EH (cell line): Measurements from ENCODE around the gene SSBP3.
A peak's percentile ranks its signal among the peaks of the same experiment; 100 is the strongest.

Experiments
- DNase-seq: peaks from one replicate; pipeline ENCODE4 v3.0.0-alpha.2; 2015; ENCODE audit warnings: low read depth

Gene SSBP3

DNA sequence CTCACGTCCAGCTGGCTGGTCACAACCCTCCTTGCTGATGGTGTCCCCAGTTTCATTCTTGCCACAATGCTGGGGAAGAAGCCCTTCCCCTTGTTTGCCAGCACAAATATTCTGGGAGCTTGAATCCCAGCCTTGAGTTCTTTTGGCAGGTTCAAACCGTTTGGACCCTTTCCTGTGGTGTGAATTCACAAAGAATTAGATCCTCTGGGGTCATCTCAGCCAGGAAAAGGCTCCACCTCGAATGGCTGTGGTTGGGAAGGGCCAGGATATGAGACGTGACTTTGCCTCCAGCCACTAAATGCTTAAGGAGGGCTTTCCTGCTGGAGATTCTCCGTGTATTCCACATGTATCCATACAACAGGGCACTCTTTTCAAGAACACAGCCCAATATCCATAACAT is 139.3 kb downstream of the SSBP3 start:
- DNase-seq = no peak

DNA sequence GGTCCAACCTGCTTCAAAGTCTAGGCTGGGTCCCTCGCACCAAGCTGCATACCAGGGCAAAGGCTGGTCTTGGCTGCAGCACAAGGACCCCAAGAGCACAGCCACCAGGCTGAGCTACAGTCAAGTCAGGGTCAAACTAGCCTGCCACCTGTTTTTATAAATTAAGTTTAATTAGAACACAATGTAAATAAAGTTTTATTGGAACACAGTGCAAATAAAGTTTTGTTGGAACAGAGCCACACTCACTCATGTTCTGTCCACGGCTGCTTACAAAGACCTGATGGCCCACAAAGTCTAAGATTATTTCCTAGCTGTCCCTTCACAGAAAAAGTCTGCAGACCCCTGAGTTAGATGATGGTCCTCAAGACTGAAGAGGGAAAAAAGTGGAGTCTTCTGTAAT is 140.0 kb downstream of the SSBP3 start:
- DNase-seq = no peak

DNA sequence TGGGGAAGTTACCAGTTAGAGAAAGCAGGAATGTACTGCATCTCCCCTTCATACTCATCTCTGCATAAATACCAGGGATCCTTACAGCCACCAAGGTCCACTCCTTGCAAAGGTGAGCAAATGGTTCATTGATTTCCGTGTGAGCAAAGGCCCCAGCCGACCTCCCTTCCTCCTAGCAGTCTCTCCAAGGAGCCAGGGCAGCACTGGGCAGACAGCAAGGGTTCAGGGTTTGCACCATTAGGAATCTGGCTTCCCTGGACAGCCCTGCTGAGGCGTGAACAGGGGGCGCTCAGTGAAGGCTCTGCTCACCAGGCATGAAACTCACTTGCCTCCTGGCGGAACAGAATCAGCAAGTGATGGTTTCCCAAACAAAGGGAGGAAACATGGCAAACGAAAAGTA is 140.5 kb downstream of the SSBP3 start:
- DNase-seq = no peak

DNA sequence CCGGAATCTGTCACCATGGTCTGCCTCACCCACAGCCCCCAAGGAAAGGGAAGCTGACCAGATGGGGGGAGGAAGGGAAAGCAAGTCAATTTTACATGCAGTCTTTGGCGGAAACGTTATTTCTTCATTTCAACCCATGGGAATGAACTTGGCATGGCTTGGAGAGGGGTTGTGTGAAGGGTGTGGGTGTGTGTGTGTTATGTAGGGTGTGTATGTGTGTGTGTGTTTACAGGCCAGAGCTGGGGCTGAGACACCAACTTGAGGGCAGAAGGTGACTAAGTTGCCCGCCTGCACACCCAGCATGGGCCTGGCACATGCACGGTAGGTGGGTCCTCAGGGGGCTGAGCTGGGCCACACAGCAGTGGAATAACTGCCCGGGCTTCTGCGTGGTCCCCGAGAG is 141.1 kb downstream of the SSBP3 start:
- DNase-seq = no peak

DNA sequence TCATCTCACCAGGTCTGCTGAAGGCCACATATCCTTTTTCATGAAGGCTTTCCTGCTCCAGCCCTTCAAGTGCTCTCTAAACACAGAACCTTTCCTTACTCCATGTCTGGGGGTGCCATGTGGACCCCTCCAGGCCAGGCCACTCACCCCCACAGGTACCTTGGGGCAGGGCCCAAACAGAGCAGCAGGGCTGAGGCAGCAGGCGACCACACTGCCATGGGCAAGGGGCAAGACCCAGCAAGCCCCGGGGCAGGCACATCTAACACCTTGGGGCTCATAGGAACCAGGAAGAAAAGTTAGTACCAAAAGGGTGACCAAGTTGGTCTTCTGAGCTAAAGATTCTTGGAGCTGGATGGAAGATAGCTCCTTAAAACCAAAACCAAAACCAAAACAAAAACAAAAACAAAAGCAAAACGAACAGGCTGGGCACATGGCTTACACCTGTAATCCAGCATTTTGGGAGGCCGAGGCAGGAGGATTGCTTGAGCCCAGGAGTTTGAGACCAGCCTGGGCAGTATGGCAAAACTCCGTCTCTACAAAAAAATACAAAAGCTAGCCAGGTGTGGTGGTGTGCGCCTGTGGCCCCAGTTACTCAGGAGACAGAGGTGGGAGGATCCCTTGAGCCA is 142.5 kb downstream of the SSBP3 start:
- no peak for DNase-seq

DNA sequence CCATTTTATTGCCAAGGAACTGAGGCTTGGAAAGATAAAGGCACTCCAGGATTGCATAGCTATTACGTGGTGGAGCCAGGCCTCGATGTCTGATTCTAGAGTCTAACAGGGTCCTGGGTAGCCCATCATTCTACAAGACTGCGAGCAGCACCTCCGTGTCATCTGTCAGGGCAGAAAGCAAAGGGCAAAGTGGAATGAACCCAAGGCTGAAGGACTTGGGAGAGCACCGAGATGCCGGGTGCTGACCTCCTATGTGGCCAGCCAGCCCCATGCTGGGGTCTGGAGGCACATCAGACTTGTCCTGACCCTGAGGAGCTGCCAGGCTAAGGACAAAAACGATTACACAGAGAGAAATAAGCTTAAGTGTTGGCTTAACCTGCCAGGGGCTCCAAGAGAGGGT is 143.9 kb downstream of the SSBP3 start:
- no peak for DNase-seq

DNA sequence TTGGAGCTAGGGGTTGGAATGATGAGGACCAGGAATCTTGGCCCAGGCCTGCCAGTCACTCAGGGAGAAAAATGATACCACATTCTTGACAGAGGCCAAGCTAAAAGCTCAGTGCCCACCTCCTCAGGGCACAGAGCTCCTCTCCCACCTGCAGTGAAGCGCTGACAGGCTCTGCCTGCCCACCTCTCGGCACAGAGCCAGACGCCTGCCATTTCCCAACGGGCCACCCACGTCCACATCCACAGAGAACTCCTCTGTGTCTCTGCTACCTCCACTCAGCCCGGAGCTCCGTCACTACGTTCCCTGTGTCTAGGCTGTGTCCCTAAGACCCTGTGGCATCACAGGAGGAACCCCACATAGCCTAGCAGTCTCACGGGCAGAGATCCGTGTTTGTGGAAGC is 145.4 kb downstream of the SSBP3 start:
- DNase-seq = no peak

DNA sequence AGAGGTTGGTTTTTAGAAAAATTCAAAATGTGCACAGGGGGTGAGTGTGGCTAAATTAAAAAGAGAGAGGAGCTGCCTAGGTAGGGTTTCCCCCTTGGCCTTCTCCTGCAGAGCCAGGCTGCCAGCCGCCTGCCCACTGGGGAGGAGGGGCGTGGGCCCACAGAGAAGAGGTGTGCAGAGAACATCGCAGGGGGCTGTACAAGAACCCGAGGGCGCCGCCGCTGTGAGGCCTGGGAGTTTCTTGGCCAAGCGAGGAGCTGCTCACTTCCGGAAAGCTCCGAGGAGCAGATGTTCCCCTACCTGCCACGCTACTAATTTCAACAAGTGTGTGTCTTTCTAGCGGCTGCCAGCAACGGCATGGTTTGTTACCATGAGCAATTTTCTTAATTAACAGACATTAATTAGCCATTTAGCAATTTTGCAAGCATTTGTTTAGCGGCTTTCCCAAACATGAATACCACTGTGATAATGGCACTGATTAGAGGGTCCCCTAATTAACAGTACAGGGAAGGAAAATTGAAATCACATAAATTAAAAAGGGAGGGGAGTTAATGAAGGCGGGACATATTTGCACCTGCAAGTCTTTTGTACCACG is 146.6 kb downstream of the SSBP3 start:
- no peak for DNase-seq

DNA sequence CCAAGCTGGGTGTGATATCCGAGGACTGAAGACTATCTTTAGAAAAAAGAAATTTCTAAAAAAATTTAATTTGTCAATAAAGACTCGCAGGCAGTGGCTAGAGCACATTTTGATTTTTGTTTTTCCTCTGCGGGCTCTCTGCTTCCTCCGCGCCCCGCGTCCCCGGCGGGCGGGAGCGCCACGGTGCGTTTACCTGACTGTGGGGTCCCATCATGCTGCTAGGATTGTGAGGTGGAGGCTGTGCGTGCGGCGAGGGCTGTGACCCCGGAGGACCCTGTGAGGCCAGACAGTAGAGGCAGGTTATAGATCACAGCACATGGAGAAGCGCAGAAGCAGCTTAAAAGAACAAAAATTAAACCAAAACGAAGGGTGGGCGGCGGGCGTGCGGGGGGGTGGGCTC is 148.3 kb downstream of the SSBP3 start:
- DNase-seq = no peak

DNA sequence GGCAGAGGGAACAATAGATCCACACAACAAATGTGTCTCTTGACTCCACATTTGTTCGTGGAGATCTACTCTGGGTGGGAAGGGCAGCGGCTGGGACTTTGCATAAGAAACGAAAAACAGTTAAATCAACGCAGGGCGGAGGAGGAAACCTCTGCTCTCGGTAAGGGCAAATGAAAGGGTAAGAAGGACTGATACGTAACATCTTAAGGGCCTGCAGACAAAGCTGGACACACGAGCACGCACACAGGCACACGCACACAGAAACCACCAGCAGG is 148.9 kb downstream of the SSBP3 start:
- DNase-seq = no peak

DNA sequence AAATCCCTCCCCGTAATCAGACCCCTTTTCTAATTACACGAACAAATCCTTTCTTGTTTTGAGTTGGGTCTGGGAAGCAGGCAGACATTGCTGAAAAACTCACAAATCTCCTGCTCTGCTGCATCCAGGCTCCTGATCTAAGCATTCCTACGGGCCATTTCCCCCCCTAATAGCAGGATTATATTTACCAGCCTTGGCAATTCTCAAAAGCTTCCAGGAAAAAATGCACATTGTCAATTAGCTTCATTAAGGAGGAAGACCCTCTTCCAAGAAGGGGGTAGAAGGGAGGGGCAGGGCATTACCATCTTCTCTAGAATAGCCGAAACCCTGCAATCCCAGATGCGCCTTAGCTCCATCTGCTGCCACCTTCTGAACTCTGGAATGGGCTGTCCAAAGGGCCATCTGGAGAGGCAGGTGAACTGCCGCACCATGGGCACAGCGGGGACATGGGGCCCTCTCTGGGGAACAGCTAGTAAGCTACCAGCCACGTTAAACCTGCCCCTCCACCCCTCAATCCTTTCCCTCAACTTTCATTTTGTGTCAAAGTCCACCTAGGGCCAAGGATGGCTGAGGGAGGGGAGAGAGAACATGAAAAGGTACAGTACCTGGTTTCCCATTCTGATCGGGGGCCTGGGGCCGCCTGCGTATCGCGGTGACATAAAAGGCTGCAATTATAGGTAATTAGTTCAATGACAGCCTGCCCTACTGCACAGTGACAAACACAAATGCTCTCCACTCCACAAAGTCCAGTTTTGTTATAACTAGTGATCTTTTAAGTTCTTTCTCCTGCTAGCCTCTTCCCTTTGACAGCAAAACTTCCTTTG is 149.5 kb downstream of the SSBP3 start:
- DNase-seq = no peak

DNA sequence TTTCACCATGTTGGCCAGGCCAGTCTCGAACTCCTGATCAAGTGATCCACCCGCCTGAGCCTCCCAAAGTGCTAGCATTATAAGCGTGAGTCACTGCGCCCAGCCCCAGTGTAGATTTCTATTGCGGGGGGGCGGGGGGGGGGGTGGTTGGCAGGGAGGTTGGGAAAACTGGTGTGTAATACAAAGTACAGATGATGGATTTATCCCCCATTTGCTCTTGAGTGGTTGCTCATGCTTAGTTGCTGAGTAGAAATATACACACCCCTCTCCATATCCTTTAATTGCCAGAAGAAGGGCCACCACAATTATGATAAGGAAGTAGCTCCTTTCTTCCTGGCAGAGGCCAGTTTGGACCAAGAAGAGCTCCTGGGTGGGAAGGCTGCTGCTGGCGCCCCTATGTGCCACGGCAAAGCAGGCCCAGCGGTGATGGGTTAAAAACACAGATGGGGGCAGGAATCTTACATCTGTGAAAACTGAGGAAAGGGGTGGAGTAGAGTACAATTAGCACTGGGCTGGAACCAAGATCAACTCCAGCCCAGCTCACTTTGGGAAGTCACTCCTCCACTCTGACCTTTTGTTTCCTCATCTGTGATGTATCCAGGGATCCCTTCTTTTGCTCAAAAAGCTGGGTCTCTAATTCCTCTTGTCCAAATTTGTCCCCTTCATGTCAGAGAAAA is 151.0 kb downstream of the SSBP3 start:
- DNase-seq = peak; percentile 49

DNA sequence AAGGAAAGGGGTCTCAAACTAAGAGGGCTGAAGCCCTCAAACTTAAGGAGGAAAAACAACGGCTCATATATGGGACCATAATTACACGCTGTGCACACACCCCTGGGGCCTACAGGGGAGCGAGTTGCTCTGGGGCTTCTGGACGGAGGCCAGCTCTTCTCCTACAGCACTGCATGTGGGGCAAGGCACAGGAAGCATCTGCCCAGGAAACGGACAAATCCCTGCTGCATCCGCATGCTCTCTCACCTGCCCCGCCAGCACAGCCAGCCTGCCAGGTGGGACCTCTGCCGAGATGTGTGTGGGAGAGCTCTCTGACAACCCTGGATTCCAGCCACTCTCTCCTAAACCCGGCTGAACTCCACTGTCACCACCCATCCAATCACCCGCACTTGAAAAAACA is 152.1 kb downstream of the SSBP3 start:
- DNase-seq = peak; percentile 25

DNA sequence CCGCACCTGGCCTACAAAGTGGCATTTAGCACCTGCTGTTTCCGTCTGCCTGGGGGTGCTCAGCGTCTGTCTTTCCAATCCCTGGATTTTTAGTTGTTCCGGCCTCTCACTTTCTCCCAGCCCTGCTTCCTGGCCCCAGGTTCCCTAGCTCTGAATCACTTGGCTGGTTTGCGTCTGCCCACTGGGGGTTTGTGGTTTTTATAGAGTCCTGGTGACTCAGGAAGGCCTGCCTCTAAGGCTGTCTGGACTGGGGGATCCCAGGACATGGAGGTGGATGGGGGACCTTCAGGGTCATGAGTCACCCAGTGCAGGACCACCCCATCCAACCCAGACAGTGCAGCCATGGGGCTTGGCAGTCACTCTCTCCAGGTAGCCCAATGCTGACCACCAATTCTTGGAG is 152.7 kb downstream of the SSBP3 start:
- DNase-seq = peak; percentile 94

DNA sequence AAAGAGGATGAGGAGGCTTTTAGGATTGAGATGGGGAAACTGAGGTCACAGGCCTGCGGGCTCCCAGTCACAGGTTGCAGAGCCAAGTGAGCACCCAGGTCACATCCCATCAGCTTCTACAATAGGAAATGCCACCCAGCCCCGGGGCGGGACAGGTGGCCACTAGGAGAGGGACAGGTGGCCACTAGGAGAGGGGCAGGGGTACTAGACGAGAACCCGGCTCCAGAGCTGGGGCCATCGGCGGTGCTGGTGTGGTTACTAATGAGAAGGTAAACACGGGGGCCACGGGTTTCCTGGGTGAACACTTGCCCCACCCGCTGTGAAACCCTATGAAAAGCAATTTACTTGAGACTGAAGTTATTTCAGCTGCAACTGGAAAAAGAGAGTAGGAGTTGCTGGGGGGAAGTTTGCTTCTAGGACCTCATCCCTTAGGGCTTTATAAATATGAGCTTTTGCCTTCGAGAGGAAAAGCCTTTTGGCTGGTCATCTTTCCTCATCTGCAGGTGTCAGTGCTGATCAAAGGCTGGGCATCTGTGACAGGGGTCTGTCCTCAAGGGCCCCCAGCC is 153.7 kb downstream of the SSBP3 start:
- DNase-seq = no peak

DNA sequence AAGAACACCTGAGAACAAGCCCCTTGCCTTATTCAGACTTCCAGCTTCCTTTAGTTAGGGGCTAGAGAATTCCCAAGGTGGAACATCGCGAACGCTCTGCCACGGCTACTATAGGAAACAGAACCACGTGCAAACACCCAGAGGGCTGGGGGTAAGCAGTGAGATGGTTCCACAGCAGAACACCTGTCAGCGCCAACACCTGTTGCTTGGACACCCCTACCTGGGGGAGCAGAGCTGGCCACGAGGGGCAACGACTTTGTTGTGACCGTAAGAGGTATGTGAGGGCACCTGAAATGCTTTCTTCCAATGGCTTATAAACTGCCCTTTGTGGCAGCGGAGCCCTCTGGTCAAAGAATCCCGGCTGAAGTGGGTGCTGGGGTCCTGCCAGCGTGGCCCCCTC is 155.5 kb downstream of the SSBP3 start:
- no peak for DNase-seq

DNA sequence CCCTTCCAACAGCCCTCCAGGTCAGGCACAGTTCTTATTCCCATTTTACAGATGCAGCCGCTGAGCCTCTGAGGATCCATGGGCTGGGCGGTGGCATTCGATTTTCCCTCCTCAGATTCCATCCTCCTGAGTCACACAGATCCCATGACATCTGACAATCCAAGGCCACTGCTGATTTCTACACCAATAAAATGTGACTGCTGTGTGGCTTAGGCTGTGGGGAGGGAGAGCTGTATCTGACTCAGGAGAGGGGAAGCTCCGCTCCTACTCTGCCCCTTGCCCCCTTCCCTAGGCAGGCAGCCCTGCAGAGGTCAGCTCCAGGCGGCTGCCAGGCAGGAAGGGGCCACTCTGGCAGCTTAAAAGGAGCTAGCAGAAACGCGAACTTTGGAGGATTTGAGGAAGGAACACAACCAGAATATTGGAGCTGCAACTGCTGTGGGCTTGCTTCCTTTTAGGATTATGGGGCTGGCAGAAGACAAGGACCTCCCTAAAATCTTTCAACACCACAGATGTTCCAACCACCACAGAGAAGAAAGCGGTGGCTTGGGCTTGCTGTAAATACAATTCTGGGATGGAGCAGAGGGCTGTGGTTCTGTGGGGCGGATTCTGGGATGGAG is 156.3 kb downstream of the SSBP3 start:
- DNase-seq = peak; percentile 78

DNA sequence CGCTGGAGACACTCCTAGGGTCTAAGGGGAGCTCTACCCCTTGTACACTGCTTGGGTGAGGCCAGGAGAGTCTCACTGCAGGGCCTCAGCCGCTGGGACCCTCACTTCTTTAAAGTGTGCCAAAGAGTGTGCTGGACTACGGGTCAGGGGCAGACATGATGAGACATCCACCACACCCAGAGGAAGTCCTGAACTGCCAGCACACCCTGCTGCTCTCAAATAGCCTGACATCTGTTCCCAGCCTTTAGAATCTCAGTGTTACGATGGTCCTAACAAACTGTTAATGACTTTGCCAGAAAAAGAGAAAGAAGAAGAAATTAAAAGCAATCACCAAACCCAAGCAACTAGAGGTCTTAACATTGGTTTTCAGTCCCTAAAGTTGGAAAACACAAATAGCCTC is 157.2 kb downstream of the SSBP3 start:
- peak; percentile 30 for DNase-seq

DNA sequence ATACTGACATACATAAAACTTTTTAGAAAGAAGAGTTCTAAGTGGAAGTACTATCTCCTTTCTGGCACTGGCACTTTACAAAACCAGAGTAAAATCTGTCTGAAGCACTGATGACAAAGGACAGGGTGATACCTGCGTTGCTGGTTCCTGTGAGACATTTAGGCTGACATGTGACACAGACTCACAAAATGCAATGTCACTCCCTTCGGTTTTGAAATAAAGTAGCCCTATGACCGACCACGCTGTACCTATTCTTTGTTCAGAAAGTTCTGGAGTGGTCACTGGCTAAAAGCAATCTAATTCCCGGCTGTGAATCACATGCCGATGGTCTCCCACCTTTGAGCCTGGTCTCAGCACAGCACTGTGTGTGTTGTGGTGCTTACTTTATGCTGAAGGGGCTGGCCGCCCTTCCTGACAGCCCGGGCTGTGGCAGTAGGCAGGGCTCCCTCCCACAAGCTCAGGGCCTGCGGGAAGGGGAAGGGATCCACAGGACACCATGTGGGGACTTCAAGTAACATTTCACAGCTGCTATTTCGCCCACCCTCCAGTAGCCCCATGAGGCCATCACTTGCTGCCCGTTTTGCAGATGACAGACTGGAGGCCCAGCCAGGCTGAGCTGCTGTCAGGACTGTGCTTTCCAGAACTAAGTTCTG is 158.2 kb downstream of the SSBP3 start:
- no peak for DNase-seq

DNA sequence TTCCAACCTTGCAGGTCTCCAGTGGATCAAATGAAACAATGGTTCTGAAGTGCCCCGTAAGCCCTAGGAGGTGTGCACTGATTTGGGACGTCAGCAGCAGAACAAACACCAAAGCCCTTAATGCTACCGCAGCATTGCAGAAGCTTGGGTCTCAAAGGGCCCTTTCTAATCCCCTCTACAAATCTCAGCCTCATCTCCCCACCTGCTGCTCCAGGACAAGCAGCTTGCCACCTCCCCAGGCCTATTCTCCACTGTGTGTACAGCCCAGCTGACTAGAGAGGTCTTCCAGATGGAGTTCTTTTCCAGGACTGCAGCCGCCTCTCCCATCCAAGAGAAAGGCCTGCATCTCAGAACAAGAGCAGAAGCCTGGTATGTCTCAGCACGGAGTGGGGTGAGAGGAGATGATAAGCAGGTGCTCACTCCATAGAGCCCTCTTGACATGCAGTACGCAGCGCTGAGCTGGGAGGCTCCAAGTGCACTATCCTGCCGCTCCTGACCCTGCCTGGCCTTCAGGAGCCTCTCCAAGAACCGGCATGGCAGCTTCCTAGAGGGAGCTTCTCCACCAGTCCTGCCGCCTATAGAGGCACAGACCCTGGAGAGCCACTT is 160.0 kb downstream of the SSBP3 start:
- DNase-seq = no peak

DNA sequence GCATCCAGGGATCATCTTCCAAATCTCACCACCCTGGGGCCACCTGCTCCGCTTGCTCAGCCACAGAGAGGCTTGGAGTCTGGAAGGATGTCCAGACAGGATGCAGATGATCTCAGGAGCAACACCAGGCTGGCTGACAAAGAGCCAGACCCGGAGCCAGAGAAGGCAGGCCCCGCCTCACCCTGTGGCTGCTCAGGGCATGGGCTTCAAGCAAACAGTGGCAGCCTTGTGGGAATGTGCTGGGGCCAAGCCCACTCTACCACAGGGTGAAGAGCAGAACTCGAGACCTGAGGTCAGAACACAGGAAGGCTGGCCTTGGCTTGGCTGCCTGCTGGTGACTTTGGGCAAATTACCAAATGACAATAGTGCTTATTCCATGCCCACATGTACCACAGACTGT is 160.7 kb downstream of the SSBP3 start:
- peak; percentile 28 for DNase-seq
